Measurements from ENCODE around the gene SLC25A5.

DNA sequence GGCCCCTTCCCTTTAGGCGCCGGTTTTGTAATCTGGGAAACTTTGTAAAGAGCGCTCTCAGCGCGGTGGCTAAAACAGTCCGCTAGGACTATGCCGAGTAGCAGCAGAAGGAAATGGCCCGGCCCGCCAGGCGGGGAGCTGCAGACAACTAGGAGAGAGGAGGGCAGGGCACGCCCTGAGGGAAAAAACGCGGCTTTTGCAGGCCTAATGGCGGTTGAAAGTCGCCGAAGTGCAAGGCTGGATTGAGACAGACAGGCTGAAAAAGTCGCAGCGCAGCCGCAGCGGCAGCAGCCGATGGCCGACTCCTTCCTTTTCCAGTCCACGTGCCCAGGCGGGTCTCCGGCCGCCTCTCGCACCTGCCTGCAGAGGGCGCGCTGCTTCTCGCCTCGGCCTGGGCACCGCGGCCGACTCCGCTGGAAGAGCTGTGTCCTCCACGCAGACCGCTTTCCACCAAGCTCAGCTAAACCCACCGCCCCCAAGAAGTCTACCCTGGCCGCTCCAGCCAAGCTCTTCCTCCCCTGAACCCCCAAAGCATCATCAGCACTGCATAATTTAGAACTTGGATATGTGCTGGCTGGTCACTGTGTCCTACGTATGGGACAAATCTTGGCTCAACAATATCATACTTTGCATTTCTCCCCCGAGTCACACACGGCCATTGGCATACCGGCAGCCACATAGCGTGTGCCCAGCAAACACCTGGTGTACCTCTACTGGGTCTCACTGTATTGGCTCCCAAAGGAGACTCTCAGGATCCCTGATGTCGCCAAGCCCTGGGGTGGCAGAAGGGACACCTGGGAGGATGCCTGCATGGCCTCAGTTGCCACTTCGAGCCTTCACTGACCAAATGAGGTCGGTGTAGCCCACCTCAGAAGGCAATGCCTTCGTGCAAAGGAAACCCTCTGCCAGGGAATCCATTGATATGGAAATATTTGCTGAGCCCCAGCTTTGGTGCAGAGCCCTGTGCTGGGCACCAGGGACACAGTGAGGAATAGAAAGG is 14.5 kb downstream of the SLC25A5 start:
- TF ChIP-seq, protein P1, sequence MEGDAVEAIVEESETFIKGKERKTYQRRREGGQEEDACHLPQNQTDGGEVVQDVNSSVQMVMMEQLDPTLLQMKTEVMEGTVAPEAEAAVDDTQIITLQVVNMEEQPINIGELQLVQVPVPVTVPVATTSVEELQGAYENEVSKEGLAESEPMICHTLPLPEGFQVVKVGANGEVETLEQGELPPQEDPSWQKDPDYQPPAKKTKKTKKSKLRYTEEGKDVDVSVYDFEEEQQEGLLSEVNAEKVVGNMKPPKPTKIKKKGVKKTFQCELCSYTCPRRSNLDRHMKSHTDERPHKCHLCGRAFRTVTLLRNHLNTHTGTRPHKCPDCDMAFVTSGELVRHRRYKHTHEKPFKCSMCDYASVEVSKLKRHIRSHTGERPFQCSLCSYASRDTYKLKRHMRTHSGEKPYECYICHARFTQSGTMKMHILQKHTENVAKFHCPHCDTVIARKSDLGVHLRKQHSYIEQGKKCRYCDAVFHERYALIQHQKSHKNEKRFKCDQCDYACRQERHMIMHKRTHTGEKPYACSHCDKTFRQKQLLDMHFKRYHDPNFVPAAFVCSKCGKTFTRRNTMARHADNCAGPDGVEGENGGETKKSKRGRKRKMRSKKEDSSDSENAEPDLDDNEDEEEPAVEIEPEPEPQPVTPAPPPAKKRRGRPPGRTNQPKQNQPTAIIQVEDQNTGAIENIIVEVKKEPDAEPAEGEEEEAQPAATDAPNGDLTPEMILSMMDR (IDR thresholded peaks at IDR 0.05) = peak; percentile 38 to 50 (median 42)
- no peak for TF ChIP-seq POLR2A (IDR thresholded peaks at IDR 0.05)

Data from uterus (tissue), 2 donors.